Endothelial cell of umbilical vein (primary cell): ENCODE measurements around the gene TTLL11. TPM values are rescaled to one million over a fixed set of nuclear protein-coding genes. Genes with fewer than 3 reads are reported as not detected.
A peak's percentile ranks its signal among the peaks of the same experiment; 100 is the strongest.

Source experiments
- Bru-seq: library from RNA; stranded (reverse); fragments of 400-500 nt; gene quantifications from one replicate; lab custom pipeline; 2021; lab: Mats Ljungman, UMichigan
- BruChase-seq, 2 experiments: library from RNA; stranded (reverse); fragments of 400-500 nt; gene quantifications; one replicate each; lab custom pipeline; 2021; lab: Mats Ljungman, UMichigan
- BruUV-seq: library from RNA; stranded (reverse); fragments of 400-500 nt; replicated peaks from 2 replicates; lab custom pipeline; 2021; lab: Mats Ljungman, UMichigan
- CTCF ChIA-PET: fragments of 300-600, 350-600 bp; sonication (Branson Sonifier 250); formaldehyde crosslinking; loops from one replicate; lab custom pipeline; 2021; ENCODE audit warnings: antibody characterized with exemption, inconsistent platforms; lab: Charles Lee
- POLR2A ChIA-PET: fragments of 300-600, 350-600 bp; sonication (Branson Sonifier 250); formaldehyde crosslinking; loops from one replicate; lab custom pipeline; 2021; ENCODE audit warnings: antibody characterized with exemption, inconsistent platforms; lab: Charles Lee
- DNase-seq: peaks from one replicate; pipeline ENCODE4 v3.0.0-alpha.2; 2011; ENCODE audit warnings: low read depth, low spot score
- FAIRE-seq: peaks from 2 replicates; lab custom pipeline; 2011; peaks lifted over from hg19 to GRCh38; lab: Jason Lieb, UNC
- H2AFZ ChIP-seq: 2 replicates; pipeline ENCODE4 v1.6.0; 2012; ENCODE audit warnings: low read depth, low read length, control low read depth, inconsistent platforms
- H3K27ac ChIP-seq: 2 replicates; pipeline ENCODE4 v1.5.1; 2011; ENCODE audit warnings: low read depth, mild to moderate bottlenecking, control low read depth, low read length, moderate library complexity; ENCODE audit not compliant: insufficient read depth
- H3K27me3 ChIP-seq, 2 experiments: 2 replicates each; pipeline versions ENCODE4 v1.6.0 to v1.6.1; 2011; ENCODE audit warnings: low read length in 2 of 2, mixed read lengths in 1 of 2; ENCODE audit not compliant: control insufficient read depth in 2 of 2, insufficient read depth in 2 of 2
- H3K36me3 ChIP-seq, 2 experiments: 2 replicates in 1 of 2; 3 replicates in 1 of 2; pipeline ENCODE4 v1.5.1; 2011; ENCODE audit warnings: low read length in 2 of 2, mild to moderate bottlenecking in 1 of 2, moderate library complexity in 1 of 2; ENCODE audit not compliant: control insufficient read depth in 2 of 2, insufficient read depth in 2 of 2; ENCODE audit errors: extremely low read depth in 1 of 2
- H3K4me1 ChIP-seq: 3 replicates; pipeline ENCODE4 v1.5.1; 2011; ENCODE audit warnings: mild to moderate bottlenecking, low read length; ENCODE audit not compliant: control insufficient read depth, insufficient read depth; ENCODE audit errors: extremely low read depth
- H3K4me2 ChIP-seq: 2 replicates; pipeline ENCODE4 v1.6.1; 2011; ENCODE audit warnings: low read length, control low read depth, mixed read lengths; ENCODE audit not compliant: insufficient read depth
- H3K4me3 ChIP-seq, 3 experiments: fragments of 200-600 bp in 1 of 3; sonication (generic), shearing (Covaris generic) in 1 of 3; replicated peaks in 1 of 3; 2 replicates each; pipeline ENCODE4 v1.5.1; 2011 to 2016; ENCODE audit warnings: control low read depth in 3 of 3, low read length in 3 of 3, mild to moderate bottlenecking in 2 of 3, inconsistent platforms in 1 of 3, low read depth in 1 of 3, moderate library complexity in 1 of 3; ENCODE audit not compliant: insufficient read depth in 1 of 3
- H3K79me2 ChIP-seq: 2 replicates; pipeline ENCODE4 v1.6.0; 2012; ENCODE audit warnings: low read length, inconsistent platforms; ENCODE audit not compliant: control insufficient read depth, insufficient read depth
- H3K9ac ChIP-seq: replicated peaks from 2 replicates; pipeline ENCODE3; 2011; ENCODE audit warnings: low read length, control low read depth; ENCODE audit not compliant: insufficient read depth; ENCODE audit errors: extremely low read depth
- H3K9me1 ChIP-seq: replicated peaks from 3 replicates; pipeline ENCODE4 v1.6.0; 2011; ENCODE audit warnings: mild to moderate bottlenecking, low read length; ENCODE audit not compliant: control insufficient read depth, insufficient read depth; ENCODE audit errors: extremely low read depth
- H3K9me3 ChIP-seq: replicated peaks from 2 replicates; pipeline ENCODE4 v1.5.1; 2012; ENCODE audit warnings: low read length, inconsistent platforms; ENCODE audit not compliant: control insufficient read depth, insufficient read depth
- H4K20me1 ChIP-seq: replicated peaks from 2 replicates; pipeline ENCODE3; 2011; ENCODE audit warnings: mild to moderate bottlenecking, low read length; ENCODE audit not compliant: control insufficient read depth, insufficient read depth; ENCODE audit errors: extremely low read depth
- EZH2 ChIP-seq: IDR thresholded peaks from 2 replicates; pipeline ENCODE4 v1.6.1; 2012; ENCODE audit warnings: borderline replicate concordance, low read depth, mild to moderate bottlenecking, moderate library complexity, low read length, inconsistent platforms; ENCODE audit not compliant: severe bottlenecking
- FOS ChIP-seq: IDR thresholded peaks from 2 replicates; pipeline ENCODE4 v1.6.1; 2011; ENCODE audit warnings: mild to moderate bottlenecking, low read length, moderate library complexity, borderline replicate concordance; ENCODE audit not compliant: insufficient read depth
- GATA2 ChIP-seq: IDR thresholded peaks from 2 replicates; pipeline ENCODE4 v1.7.0; 2011; ENCODE audit warnings: low read depth, mild to moderate bottlenecking, moderate library complexity, mixed read lengths, low read length; ENCODE audit not compliant: insufficient read length, insufficient read depth
- JUN ChIP-seq: IDR thresholded peaks from 2 replicates; pipeline ENCODE4 v1.6.1; 2011; ENCODE audit warnings: borderline replicate concordance, low read depth; ENCODE audit not compliant: insufficient read length, insufficient read depth
- MYC ChIP-seq: IDR thresholded peaks from one replicate; pipeline ENCODE4 v1.6.1; 2011; ENCODE audit warnings: mild to moderate bottlenecking, low read depth, low read length
- POLR2A ChIP-seq: IDR thresholded peaks from 2 replicates; pipeline ENCODE4 v1.6.1; 2012; ENCODE audit warnings: low read depth, mild to moderate bottlenecking, control low read depth, low read length
- POLR2AphosphoS5 ChIP-seq: IDR thresholded peaks from 2 replicates; pipeline ENCODE4 v1.6.1; 2012; ENCODE audit warnings: low read depth, mild to moderate bottlenecking, control low read depth, low read length, moderate library complexity; ENCODE audit not compliant: insufficient read depth
- dilution Hi-C: fragments of 300-500 bp; cut with MboI; formaldehyde crosslinking; loops from one replicate; pipeline ENCODE4 v1.15.0; 2019; ENCODE audit warnings: low sequenced_read_pairs; ENCODE audit not compliant: extremely low pct_ligation_motif_present
- intact Hi-C: fragments of 100-400 bp; cut with micrococcal nuclease; formaldehyde crosslinking; loops from one replicate; pipeline ENCODE4 v1.10.0; 2022
- long read RNA-seq: library from polyadenylated mRNA; stranded (forward); transcript quantifications from one replicate; pipeline ENCODE4 v2.0.0, GENCODE V29; 2021
- polyA minus RNA-seq, 3 experiments: library from RNA; depleted of rRNA, polyadenylated mRNA; stranded (reverse); fragments of >200 nt; gene quantifications; 1 replicate in 1 of 3; 2 replicates in 2 of 3; pipeline ENCODE4 v1.2.3, GENCODE V29; 2011
- polyA plus RNA-seq, 4 experiments: library from polyadenylated mRNA; depleted of rRNA in 3 of 4; stranded (reverse) in 3 of 4; unstranded in 1 of 4; fragments of >200 nt; gene quantifications; 2 replicates each; pipeline versions ENCODE4 v1.2.1 to v1.2.3, GENCODE V29; 2011 to 2012; ENCODE audit warnings: missing spikeins in 1 of 4
- total RNA-seq: library from RNA; stranded (reverse); gene quantifications from 2 replicates; pipeline ENCODE4 v1.2.3, GENCODE V29; 2021
- TF ChIP-seq, protein P1 (sequence below), 2 donors: IDR thresholded peaks; 1 replicate in 1 of 2; 2 replicates in 1 of 2; pipeline ENCODE4 v1.5.1; 2011; ENCODE audit warnings: low read length in 2 of 2, mild to moderate bottlenecking in 2 of 2, moderate library complexity in 2 of 2, control low read depth in 1 of 2, inconsistent platforms in 1 of 2, low read depth in 1 of 2; ENCODE audit not compliant: insufficient read depth in 1 of 2; ENCODE audit errors: extremely low read depth in 1 of 2
- TF ChIP-seq, protein P2 (sequence below): IDR thresholded peaks from 2 replicates; pipeline ENCODE4 v1.6.1; 2011; ENCODE audit not compliant: insufficient read depth, insufficient read length

Gene TTLL11, protein sequence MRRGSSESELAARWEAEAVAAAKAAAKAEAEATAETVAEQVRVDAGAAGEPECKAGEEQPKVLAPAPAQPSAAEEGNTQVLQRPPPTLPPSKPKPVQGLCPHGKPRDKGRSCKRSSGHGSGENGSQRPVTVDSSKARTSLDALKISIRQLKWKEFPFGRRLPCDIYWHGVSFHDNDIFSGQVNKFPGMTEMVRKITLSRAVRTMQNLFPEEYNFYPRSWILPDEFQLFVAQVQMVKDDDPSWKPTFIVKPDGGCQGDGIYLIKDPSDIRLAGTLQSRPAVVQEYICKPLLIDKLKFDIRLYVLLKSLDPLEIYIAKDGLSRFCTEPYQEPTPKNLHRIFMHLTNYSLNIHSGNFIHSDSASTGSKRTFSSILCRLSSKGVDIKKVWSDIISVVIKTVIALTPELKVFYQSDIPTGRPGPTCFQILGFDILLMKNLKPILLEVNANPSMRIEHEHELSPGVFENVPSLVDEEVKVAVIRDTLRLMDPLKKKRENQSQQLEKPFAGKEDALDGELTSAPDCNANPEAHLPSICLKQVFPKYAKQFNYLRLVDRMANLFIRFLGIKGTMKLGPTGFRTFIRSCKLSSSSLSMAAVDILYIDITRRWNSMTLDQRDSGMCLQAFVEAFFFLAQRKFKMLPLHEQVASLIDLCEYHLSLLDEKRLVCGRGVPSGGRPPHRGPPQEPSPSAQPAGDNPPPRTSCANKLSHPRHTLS
- 4.9 and 8.1 TPM in 2 replicates for total RNA-seq
- polyA plus RNA-seq: 5.0 and 5.1 TPM in 2 replicates
- 5.1 and 6.1 TPM in 2 replicates for polyA plus RNA-seq (2011; cell fraction: cytosol; rRNA removed)
- 6.1 and 6.5 TPM in 2 replicates for polyA plus RNA-seq (2011; cell fraction: nucleus; rRNA removed)
- polyA plus RNA-seq (2012): 6.4 and 8.3 TPM in 2 replicates
- polyA minus RNA-seq: 4.5 and 9.7 TPM in 2 replicates
- polyA minus RNA-seq (2011; cell fraction: cytosol; rRNA and poly(A)+ RNA removed): 3.6 TPM
- polyA minus RNA-seq (2011; cell fraction: nucleus; rRNA and poly(A)+ RNA removed): 7.4 and 8.3 TPM in 2 replicates
- Bru-seq, nascent RNA: percentile 57 among the genes with signal in this experiment
- percentile 52 among the genes with signal in this experiment for BruChase-seq, experiment 1, labeled RNA remaining after a 6-hour chase
- percentile 51 among the genes with signal in this experiment for BruChase-seq, experiment 2, labeled RNA remaining after a 2-hour chase
- long read RNA-seq, partial matches to known transcripts: 2 of 10 reads
- long read RNA-seq, other reads (novel, unspliced or antisense): 7 of 10 reads

DNA sequence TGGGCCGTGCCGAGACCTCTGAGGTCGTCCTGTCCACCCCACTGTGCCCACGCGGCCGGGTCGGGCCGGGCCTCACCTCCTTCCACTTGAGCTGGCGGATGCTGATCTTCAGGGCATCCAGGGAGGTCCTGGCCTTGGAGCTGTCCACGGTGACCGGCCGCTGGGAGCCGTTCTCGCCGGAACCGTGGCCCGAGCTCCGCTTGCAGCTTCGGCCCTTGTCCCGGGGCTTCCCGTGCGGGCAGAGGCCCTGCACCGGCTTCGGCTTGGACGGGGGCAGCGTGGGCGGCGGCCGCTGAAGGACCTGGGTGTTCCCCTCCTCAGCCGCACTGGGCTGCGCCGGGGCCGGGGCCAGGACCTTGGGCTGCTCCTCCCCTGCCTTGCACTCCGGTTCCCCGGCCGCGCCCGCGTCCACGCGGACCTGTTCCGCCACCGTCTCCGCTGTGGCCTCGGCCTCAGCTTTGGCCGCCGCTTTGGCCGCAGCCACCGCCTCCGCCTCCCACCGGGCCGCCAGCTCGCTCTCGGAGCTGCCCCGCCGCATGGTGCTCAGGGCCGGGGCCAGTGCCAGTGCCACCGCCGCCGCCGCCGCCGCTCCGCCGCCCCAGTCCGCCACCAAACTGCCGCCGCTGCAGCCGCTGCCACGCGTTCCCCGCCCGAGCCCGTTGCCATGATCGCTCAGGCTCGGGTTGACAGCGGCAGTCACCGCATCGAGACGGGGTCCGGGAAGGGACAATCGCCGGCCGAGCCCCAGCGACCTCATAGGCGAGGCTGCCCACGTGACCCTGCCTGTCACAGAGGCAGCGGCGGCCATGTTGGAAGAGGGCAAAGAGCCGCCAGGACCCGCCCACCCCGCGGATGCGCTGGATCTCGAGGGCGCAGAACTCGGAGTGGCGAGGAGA, at the start of gene TTLL11:
TTLL11 (minus strand) TSS at position 698 of the 896 bp plus-strand sequence; CDS start at position 538, 160 bp downstream.
- Histone ChIP-seq H2AFZ (peak within 1 kb of the TSS; percentile 90), H3K36me3 (no peaks in the 10 kb centered on the region), H4K20me1 (no peaks in the 10 kb centered on the region), H3K4me1 (peaks cover 11% of the 10 kb centered on the region), H3K27me3 (peaks cover 0 to 2% of the 10 kb centered on the region in 2 experiments), H3K9me1 (no peaks in the 10 kb centered on the region), H3K4me2 (peak within 1 kb of the TSS; percentile 60), H3K9ac (peak within 1 kb of the TSS; percentile 46), H3K4me3 (peak within 1 kb of the TSS; percentile 74 to 82 (median 78)), H3K79me2 (no peaks in the 10 kb centered on the region), H3K9me3 (no peaks in the 10 kb centered on the region), H3K27ac (no peak within 1 kb of the TSS)
- BruUV-seq: no TSS peak
- intact Hi-C loops: loop anchor here (2.0 kb wide), 2 partner anchors 76 to 546 kb away; no protein-coding TSS in a partner anchor
- DNase-seq (peak; percentile 93), FAIRE-seq (peak; percentile 91)
- ChIA-PET CTCF (interaction anchor here (0.6 to 2.6 kb wide), 6 partner anchors 9 to 547 kb away, joined by 3 to 12 read pairs (median 3); no protein-coding TSS in a partner anchor), POLR2A (no interaction called here)
- no peak for TF ChIP-seq FOS
- TF ChIP-seq POLR2AphosphoS5: peak; percentile 44
- TF ChIP-seq, protein P1, sequence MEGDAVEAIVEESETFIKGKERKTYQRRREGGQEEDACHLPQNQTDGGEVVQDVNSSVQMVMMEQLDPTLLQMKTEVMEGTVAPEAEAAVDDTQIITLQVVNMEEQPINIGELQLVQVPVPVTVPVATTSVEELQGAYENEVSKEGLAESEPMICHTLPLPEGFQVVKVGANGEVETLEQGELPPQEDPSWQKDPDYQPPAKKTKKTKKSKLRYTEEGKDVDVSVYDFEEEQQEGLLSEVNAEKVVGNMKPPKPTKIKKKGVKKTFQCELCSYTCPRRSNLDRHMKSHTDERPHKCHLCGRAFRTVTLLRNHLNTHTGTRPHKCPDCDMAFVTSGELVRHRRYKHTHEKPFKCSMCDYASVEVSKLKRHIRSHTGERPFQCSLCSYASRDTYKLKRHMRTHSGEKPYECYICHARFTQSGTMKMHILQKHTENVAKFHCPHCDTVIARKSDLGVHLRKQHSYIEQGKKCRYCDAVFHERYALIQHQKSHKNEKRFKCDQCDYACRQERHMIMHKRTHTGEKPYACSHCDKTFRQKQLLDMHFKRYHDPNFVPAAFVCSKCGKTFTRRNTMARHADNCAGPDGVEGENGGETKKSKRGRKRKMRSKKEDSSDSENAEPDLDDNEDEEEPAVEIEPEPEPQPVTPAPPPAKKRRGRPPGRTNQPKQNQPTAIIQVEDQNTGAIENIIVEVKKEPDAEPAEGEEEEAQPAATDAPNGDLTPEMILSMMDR (IDR thresholded peaks at IDR 0.05; ENCODE audit: extremely low read depth in 1 of 2, insufficient read depth in 1 of 2, low read depth in 1 of 2, low read length in 2 of 2): no peak
- TF ChIP-seq MYC: no peak
- TF ChIP-seq POLR2A: peak; percentile 56
- no peak for TF ChIP-seq GATA2
- TF ChIP-seq, protein P2, sequence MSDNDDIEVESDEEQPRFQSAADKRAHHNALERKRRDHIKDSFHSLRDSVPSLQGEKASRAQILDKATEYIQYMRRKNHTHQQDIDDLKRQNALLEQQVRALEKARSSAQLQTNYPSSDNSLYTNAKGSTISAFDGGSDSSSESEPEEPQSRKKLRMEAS: peak; percentile 98
- no peak for TF ChIP-seq JUN
- no peak for TF ChIP-seq EZH2
- dilution Hi-C loops: no loop called here
